Mesenchymal stem cell (in vitro differentiated cells and primary cell): ENCODE data around the gene TYROBP.

Source experiments
- DNase-seq: peaks from one replicate; pipeline ENCODE4 v3.0.0-alpha.2; 2013
- H2AFZ ChIP-seq: one replicate; pipeline ENCODE4 v1.6.1; 2013; ENCODE audit warnings: low read depth, mild to moderate bottlenecking, control low read depth, inconsistent platforms, low read length, moderate library complexity
- H2AK5ac ChIP-seq: 2 replicates; pipeline ENCODE4 v1.6.1; 2013; ENCODE audit warnings: low read length, moderate library complexity, mild to moderate bottlenecking, inconsistent platforms; ENCODE audit not compliant: severe bottlenecking
- H2BK120ac ChIP-seq: one replicate; pipeline ENCODE4 v1.6.1; 2013; ENCODE audit warnings: low read depth, mild to moderate bottlenecking, inconsistent platforms, low read length, moderate library complexity
- H2BK12ac ChIP-seq, 2 experiments: one replicate each; pipeline ENCODE4 v1.6.1; 2013; ENCODE audit warnings: inconsistent platforms in 2 of 2, low read length in 2 of 2, mild to moderate bottlenecking in 2 of 2, moderate library complexity in 2 of 2, control low read depth in 1 of 2
- H2BK15ac ChIP-seq: one replicate; pipeline ENCODE4 v1.6.1; 2013; ENCODE audit warnings: mild to moderate bottlenecking, low read depth, inconsistent platforms; ENCODE audit not compliant: poor library complexity, severe bottlenecking
- H2BK5ac ChIP-seq: 2 replicates; pipeline ENCODE4 v1.6.1; 2013; ENCODE audit warnings: low read depth, mild to moderate bottlenecking, low read length, control low read depth, inconsistent platforms; ENCODE audit not compliant: poor library complexity, severe bottlenecking
- H3K14ac ChIP-seq, 2 experiments: one replicate each; pipeline ENCODE4 v1.6.1; 2013; ENCODE audit warnings: inconsistent platforms in 2 of 2, low read length in 2 of 2, control low read depth in 1 of 2, mild to moderate bottlenecking in 1 of 2, moderate library complexity in 1 of 2
- H3K18ac ChIP-seq, 2 experiments: one replicate each; pipeline ENCODE4 v1.6.1; 2013; ENCODE audit warnings: inconsistent platforms in 2 of 2, low read length in 2 of 2, control low read depth in 1 of 2, low read depth in 1 of 2, mild to moderate bottlenecking in 1 of 2
- H3K23ac ChIP-seq, 2 experiments: one replicate each; pipeline ENCODE4 v1.6.1; 2013; ENCODE audit warnings: inconsistent platforms in 2 of 2, low read length in 2 of 2, mild to moderate bottlenecking in 2 of 2, moderate library complexity in 2 of 2, control low read depth in 1 of 2
- H3K27ac ChIP-seq: 2 replicates; pipeline ENCODE4 v1.5.1; 2013; ENCODE audit warnings: mild to moderate bottlenecking, moderate library complexity, low read length, control low read depth, inconsistent platforms; ENCODE audit not compliant: poor library complexity, severe bottlenecking
- H3K27me3 ChIP-seq, 2 experiments: 2 replicates each; pipeline versions ENCODE4 v1.6.1 to v1.7.0; 2013; ENCODE audit warnings: low read length in 2 of 2, mild to moderate bottlenecking in 2 of 2, moderate library complexity in 2 of 2, control low read depth in 1 of 2, inconsistent platforms in 1 of 2; ENCODE audit not compliant: control insufficient read depth in 1 of 2, insufficient read depth in 1 of 2
- H3K36me3 ChIP-seq, 2 experiments: 2 replicates each; pipeline versions ENCODE4 v1.6.1 to v1.7.0; 2013; ENCODE audit warnings: low read length in 2 of 2, control low read depth in 1 of 2, inconsistent platforms in 1 of 2, low read depth in 1 of 2, mild to moderate bottlenecking in 1 of 2; ENCODE audit not compliant: insufficient read depth in 2 of 2, control insufficient read depth in 1 of 2
- H3K4ac ChIP-seq, 2 experiments: one replicate each; pipeline ENCODE4 v1.6.1; 2013; ENCODE audit warnings: inconsistent platforms in 2 of 2, low read length in 2 of 2, mild to moderate bottlenecking in 2 of 2, moderate library complexity in 2 of 2, control low read depth in 1 of 2, low read depth in 1 of 2
- H3K4me1 ChIP-seq: 2 replicates; pipeline ENCODE4 v1.6.1; 2013; ENCODE audit warnings: low read depth, low read length, control low read depth; ENCODE audit not compliant: control insufficient read depth, insufficient read depth
- H3K4me2 ChIP-seq: 2 replicates; pipeline ENCODE4 v1.6.1; 2013; ENCODE audit warnings: low read length, mild to moderate bottlenecking, inconsistent platforms; ENCODE audit not compliant: poor library complexity, severe bottlenecking
- H3K4me3 ChIP-seq, 2 experiments: 2 replicates each; pipeline versions ENCODE4 v1.5.1 to v1.7.0; 2013; ENCODE audit warnings: low read length in 2 of 2, mild to moderate bottlenecking in 2 of 2, control low read depth in 1 of 2, low read depth in 1 of 2; ENCODE audit not compliant: insufficient read depth in 1 of 2
- H3K79me1 ChIP-seq: replicated peaks from 2 replicates; pipeline ENCODE4 v1.6.1; 2013; ENCODE audit warnings: mild to moderate bottlenecking, control low read depth, low read length, inconsistent platforms; ENCODE audit not compliant: poor library complexity, severe bottlenecking
- H3K9ac ChIP-seq: 2 replicates; pipeline ENCODE4 v1.7.0; 2013; ENCODE audit warnings: mild to moderate bottlenecking, low read length, moderate library complexity
- H3K9me3 ChIP-seq: 2 replicates; pipeline ENCODE4 v1.7.0; 2013; ENCODE audit warnings: mild to moderate bottlenecking, low read length; ENCODE audit not compliant: control insufficient read depth
- H4K8ac ChIP-seq: one replicate; pipeline ENCODE4 v1.6.1; 2013; ENCODE audit warnings: inconsistent platforms, mild to moderate bottlenecking, low read length, moderate library complexity
- H4K91ac ChIP-seq: one replicate; pipeline ENCODE4 v1.6.1; 2013; ENCODE audit warnings: mild to moderate bottlenecking, low read length, inconsistent platforms
- WGBS: methylation state at CpG from one replicate; pipeline ENCODE4 v1.1.7; 2013; ENCODE audit warnings: mixed read lengths; 5-methylcytosine and 5-hydroxymethylcytosine counted together

TYROBP gene

DNA sequence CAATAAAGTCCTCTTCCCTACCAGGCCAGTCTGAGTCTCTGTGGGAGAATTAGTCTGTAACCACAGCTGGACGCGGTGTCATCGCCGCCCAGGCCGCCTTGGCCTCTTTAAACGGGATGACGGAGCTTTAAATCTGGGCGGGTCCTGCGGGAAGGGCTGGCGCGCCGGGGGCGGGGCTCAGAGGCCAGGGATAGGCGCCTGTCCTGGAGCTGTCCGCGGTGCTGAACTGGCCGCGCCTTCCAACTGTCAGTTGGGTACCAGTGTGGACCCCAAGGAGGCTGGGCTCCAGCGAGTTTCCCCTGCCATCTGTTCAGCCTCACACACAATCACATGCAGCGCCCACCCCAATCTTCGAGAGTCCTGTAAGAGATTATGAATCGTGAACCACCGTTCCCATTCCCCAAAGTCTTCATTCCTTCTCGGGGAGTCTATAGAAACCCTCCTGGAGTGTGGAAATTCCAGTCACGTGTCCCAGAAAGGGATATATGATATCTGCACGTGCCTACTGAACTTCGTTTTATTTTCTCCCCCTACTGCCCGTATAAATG is 28.3 kb downstream of the TYROBP start:
- Histone ChIP-seq H3K4ac (no peak overlapping the region), H3K9me3 (no peaks in the 10 kb centered on the region), H4K8ac (no peak overlapping the region), H2AFZ (no peak overlapping the region), H2BK120ac (no peak overlapping the region), H3K4me1 (peaks cover 11% of the 10 kb centered on the region), H2BK12ac (no peak overlapping the region), H3K14ac (no peak overlapping the region), H3K27ac (no peak overlapping the region), H2AK5ac (no peak overlapping the region), H3K4me3 (no peak overlapping the region), H2BK5ac (no peak overlapping the region), H4K91ac (no peak overlapping the region), H3K23ac (no peak overlapping the region), H3K36me3 (peaks cover 0 to 3% of the 10 kb centered on the region in 2 experiments), H3K27me3 (peaks cover 15 to 28% of the 10 kb centered on the region in 2 experiments), H2BK15ac (no peak overlapping the region), H3K79me1 (no peaks in the 10 kb centered on the region), H3K4me2 (peak overlapping the region; percentile 14), H3K9ac (no peak overlapping the region), H3K18ac (no peak overlapping the region)
- DNase-seq = peak; percentile 94
- WGBS = 4% methylated on average over 28 of the region's 28 CpGs

DNA sequence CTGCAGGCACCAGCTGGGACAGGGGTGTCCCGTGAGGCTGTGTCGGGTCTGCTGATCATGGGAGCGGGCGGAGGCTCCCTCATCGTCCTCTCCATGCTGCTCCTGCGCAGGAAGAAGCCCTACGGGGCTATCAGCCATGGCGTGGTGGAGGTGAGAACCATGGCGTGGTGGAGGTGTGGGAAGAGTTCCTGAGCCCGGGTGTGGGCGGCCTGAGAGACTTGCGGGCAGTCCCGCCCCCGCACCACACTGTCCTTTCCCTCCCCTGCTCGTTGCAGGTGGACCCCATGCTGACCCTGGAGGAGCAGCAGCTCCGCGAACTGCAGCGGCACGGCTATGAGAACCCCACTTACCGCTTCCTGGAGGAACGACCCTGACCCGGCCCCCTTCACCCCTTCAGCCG is 29.0 kb downstream of the TYROBP start:
- peaks cover 11% of the 10 kb centered on the region for H3K4me1 ChIP-seq
- no peak overlapping the region for H3K23ac ChIP-seq
- H2AK5ac ChIP-seq = no peak overlapping the region
- H2BK12ac ChIP-seq = peak overlapping the region in 1 of 2 experiments; percentile 23
- peaks cover 0 to 3% of the 10 kb centered on the region in 2 experiments for H3K36me3 ChIP-seq
- WGBS = 57% methylated on average over 23 of the region's 23 CpGs
- H2AFZ ChIP-seq = no peak overlapping the region
- no peak overlapping the region for H3K14ac ChIP-seq
- H2BK5ac ChIP-seq = no peak overlapping the region
- H3K4ac ChIP-seq = no peak overlapping the region
- H3K4me3 ChIP-seq = no peak overlapping the region
- no peak overlapping the region for H3K4me2 ChIP-seq
- H3K18ac ChIP-seq = no peak overlapping the region
- DNase-seq = no peak
- no peaks in the 10 kb centered on the region for H3K9me3 ChIP-seq
- H3K27me3 ChIP-seq = peaks cover 15 to 28% of the 10 kb centered on the region in 2 experiments
- no peak overlapping the region for H4K8ac ChIP-seq
- H3K9ac ChIP-seq = no peak overlapping the region
- no peak overlapping the region for H3K27ac ChIP-seq
- H3K79me1 ChIP-seq = no peaks in the 10 kb centered on the region
- H2BK15ac ChIP-seq = no peak overlapping the region
- no peak overlapping the region for H2BK120ac ChIP-seq
- no peak overlapping the region for H4K91ac ChIP-seq

DNA sequence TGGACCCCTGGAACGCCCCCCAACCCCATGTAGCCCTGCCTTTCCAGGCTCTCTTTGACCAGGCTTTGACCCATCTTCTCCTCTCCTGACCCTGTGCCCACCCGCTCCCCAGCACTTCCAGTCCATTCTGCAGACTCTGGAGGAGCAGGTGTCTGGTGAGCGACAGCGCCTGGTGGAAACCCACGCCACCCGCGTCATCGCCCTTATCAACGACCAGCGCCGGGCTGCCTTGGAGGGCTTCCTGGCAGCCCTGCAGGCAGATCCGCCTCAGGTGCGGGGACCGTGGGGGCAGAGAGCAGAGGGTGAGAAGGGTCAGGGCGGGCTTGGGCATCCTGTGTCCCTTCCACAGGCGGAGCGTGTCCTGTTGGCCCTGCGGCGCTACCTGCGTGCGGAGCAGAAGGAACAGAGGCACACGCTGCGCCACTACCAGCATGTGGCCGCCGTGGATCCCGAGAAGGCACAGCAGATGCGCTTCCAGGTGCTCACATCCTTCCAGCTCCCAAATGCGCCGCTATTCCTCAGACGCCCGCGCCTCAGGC is 33.6 kb downstream of the TYROBP start:
- Histone ChIP-seq H3K14ac (no peak overlapping the region), H3K36me3 (peaks cover 0 to 8% of the 10 kb centered on the region in 2 experiments), H2AK5ac (no peak overlapping the region), H3K9me3 (no peaks in the 10 kb centered on the region), H3K18ac (no peak overlapping the region), H3K4ac (no peak overlapping the region), H2AFZ (no peak overlapping the region), H3K27me3 (peaks cover 23 to 50% of the 10 kb centered on the region in 2 experiments), H2BK12ac (no peak overlapping the region), H4K8ac (peak overlapping the region; percentile 42), H3K4me2 (no peak overlapping the region), H2BK5ac (no peak overlapping the region), H3K4me1 (peaks cover 10% of the 10 kb centered on the region), H3K9ac (no peak overlapping the region), H2BK120ac (no peak overlapping the region), H3K23ac (no peak overlapping the region), H3K79me1 (no peaks in the 10 kb centered on the region), H4K91ac (peak overlapping the region; percentile 66), H3K27ac (no peak overlapping the region), H3K4me3 (no peak overlapping the region), H2BK15ac (no peak overlapping the region)
- DNase-seq = no peak
- 94% methylated on average over 32 of the region's 32 CpGs for WGBS

DNA sequence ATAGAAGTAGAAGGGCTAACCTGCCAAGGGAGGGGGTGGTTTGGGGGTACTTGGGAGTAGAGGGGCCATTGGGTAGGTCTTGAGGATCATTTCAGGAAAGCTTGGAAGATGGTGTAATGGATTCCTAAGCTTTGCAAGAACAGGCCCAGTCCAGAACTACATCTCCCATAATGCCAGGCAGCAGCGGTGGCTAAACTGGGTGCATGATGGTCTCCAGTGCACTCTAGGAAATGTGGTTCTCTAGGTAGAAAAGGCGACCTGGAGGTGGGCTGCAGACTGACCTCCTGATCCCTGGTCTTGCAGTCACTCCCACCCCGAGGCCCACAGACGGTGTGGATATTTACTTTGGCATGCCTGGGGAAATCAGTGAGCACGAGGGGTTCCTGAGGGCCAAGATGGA is 35.9 kb downstream of the TYROBP start:
- Histone ChIP-seq H3K4me1 (peaks cover 12% of the 10 kb centered on the region), H3K27me3 (peaks cover 26 to 52% of the 10 kb centered on the region in 2 experiments), H2BK5ac (no peak overlapping the region), H3K9me3 (no peaks in the 10 kb centered on the region), H3K27ac (no peak overlapping the region), H3K4me2 (no peak overlapping the region), H3K23ac (no peak overlapping the region), H4K8ac (no peak overlapping the region), H3K18ac (no peak overlapping the region), H3K4me3 (no peak overlapping the region), H2AFZ (no peak overlapping the region), H2BK120ac (no peak overlapping the region), H3K14ac (no peak overlapping the region), H3K79me1 (no peaks in the 10 kb centered on the region), H3K4ac (no peak overlapping the region), H2AK5ac (no peak overlapping the region), H2BK12ac (no peak overlapping the region), H2BK15ac (no peak overlapping the region), H3K9ac (no peak overlapping the region), H4K91ac (no peak overlapping the region), H3K36me3 (peaks cover 0 to 5% of the 10 kb centered on the region in 2 experiments)
- no peak for DNase-seq
- 79% methylated on average over 4 of the region's 5 CpGs for whole genome bisulfite sequencing
